GM18868 (cell line): ENCODE measurements around the gene NCKAP5.
"Not testable (repeated sequence)": the region's sequence is repeated elsewhere in the genome, so short reads cannot be mapped to it uniquely, and the experiment has no call there.

Experiments
- ATAC-seq: cut with Tn5 transposase; IDR thresholded peaks from one replicate; pipeline ENCODE4 v1.9.1; 2021; ENCODE audit warnings: mild to moderate bottlenecking, moderate library complexity; ENCODE audit not compliant: unreplicated experiment

Gene NCKAP5

GRCh38 chr2:133525090-133525489 is 43.2 kb downstream of the NCKAP5 start:
- ATAC-seq: no peak

- no peak for ATAC-seq
Measured at GRCh38 chr2:133523406-133523805, 44.9 kb downstream of the NCKAP5 start.

- ATAC-seq: no peak
Measured at GRCh38 chr2:133522204-133522603, 46.1 kb downstream of the NCKAP5 start.

GRCh38 chr2:133521146-133521745 is 47.0 kb downstream of the NCKAP5 start:
- no peak for ATAC-seq

DNA sequence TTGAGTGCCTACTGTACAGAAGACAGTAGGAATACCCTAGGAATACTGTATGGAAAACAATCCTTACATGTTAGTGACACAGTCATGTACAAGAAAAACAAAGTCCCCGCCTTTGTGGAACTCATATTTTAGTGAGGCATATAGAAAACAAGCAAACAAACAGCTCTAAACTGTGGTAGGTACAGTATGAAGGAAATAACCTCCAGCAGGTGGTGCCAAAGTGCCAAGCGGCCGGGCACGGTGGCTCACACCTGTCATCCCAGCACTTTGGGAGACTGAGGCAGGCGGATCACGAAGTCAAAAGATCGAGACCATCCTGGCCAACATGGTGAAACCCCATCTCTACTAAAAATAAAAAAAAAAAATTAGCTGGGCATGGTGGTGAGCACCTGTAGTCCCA is 48.6 kb downstream of the NCKAP5 start:
- not testable (repeated sequence) for ATAC-seq

DNA sequence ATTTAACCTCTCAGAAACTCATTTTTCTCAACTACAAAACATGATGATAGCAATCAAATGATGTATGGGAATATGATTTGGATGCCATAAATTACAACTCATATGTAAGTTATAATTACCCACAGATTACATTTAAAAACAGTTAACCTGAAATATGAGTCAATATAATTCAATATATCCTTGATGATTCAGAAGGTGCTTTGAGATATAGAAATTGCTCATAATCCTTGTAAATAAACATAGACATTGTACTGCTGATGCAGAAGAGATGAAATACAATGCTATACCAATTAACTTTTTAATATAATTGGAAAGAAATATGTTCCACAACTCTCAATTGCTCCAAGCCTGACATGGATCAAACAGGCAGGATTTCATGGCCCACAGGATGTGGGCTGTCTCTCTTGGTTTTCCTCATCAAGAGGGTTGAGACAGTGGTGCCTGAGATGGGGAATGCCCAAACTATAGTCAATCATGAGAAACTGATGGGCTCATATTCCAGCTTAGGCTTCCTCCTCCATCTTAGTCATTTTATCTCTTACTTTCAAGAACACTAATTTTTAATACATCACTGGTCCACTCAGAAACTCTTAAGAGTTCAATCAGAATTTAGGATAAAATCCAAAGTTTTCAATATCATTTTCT is 49.4 kb downstream of the NCKAP5 start:
- no peak for ATAC-seq

- ATAC-seq: no peak
Measured at GRCh38 chr2:133517876-133518275, 50.4 kb downstream of the NCKAP5 start.

- no peak for ATAC-seq
Measured at GRCh38 chr2:133516405-133517026, 51.7 kb downstream of the NCKAP5 start.

DNA sequence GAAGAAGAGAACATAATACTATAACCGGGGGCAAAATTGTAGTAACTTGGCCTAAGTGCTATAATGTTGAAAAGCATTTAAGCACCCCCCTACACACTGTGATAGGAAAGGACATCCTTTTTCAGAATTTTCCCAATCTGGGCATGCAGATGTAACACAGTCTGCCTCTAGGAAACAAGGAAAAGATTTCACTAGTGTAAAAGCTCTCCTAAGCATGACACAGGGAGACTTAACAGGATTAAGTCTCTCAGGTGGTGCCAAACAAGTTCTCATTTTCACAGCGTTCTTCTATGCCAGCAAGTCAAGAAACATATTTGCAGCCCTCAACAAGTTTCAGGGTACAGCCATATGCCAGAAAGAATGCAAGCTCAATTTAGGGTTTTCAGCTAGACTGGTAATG is 53.0 kb downstream of the NCKAP5 start:
- no peak for ATAC-seq

- no peak for ATAC-seq
Measured at GRCh38 chr2:133513893-133514292, 54.4 kb downstream of the NCKAP5 start.

DNA sequence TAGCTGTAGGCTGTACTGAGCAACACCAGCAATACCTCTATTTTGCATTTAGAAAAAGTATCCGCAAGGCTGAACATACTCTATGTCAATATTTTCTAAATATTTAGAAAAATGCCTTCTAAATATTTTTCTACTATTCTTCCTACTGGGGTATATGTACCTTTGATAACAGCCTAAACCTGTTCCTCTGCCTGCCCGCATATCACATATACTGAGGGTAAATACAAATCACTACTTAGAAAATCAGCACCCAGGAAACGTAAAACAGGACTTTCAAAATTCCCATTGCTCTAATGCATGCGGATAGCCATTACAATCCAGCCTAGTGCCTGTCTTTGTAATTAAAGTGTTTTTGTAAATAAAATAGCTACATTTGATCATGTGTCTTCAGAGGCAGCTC is 56.1 kb downstream of the NCKAP5 start:
- ATAC-seq: no peak

DNA sequence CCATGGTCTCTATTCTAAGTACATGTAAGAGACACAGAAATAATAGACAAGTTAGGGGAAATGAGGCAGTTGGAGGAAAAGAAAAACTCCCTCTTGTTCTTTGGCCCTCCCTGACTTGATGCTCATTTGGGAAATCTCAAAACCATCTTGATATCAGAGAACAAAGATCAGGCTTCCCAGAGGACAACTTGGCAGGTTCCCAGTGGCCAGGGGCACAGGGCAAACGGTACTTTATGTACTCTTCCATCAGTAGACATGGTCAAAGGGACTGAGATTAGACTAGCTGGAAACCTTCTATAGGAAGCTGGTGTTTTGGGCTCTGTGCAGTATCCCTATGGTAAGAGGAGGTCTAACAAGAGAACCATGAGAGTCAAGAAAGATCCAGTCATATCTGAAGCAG is 56.6 kb downstream of the NCKAP5 start:
- ATAC-seq: no peak

DNA sequence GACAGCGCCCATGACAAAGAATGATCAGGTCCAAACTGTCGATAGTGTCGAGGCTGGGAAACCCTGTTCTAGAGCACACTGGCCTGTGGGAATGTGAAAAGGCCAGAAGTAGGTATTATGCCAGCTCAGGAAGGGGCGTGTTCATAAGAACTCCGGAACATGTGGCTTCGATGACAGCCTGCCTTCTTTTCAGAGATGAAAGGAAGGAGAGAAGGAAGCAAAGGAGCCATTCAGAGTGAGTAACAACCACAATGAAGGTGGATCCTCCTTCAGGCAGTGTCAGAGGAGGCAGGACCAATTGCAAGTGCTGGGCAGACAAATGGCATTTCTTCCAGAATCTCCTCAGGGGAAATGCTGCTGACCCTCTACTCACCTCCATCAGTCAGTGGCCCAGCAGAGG is 58.5 kb downstream of the NCKAP5 start:
- no peak for ATAC-seq

DNA sequence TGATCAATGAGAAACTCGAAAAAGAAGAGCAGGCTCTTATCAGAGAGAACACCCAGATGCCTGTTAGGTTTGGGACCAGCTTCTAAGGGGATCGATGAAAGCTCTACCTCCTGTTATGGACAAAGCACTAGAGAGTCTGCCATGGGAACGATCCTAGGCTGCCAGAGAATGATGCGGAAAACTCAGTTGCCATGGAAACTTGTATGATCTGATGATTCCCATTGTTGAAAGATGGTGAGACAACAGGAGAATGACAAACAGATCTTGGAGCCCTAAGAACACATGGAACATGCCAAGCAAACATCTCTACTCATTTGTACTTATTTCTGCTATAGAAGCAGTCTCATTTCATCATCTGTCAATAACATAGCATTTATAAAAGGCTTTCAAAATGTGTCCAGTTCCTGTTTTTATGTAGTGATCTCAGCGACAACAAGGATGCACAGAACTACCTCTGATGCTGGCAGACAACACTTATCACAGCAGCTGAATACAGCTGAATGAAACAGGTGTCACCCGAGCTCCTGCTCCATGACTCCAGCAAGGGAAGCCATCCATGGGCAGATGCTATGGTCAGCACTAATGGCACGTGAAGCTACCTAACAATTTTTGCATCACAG is 59.6 kb downstream of the NCKAP5 start:
- no peak for ATAC-seq

DNA sequence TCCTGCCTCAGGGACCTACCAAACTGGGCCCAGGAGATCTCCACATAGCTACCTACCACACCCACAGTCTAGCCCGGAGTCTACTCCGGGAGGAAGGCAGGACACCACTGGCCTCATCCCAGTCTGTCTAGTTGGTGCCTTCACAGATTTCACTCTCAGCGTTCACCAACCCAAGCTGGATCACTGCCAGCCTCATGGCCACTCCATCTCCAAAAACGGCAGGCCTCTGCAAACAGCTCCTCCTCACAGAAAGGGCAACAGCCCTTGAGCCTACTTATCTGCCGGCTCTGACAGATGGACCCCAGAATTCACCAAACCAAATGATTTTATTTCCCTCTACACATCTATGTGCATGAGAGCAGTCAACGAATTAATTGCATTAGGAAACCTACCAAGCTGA is 61.3 kb downstream of the NCKAP5 start:
- no peak for ATAC-seq

DNA sequence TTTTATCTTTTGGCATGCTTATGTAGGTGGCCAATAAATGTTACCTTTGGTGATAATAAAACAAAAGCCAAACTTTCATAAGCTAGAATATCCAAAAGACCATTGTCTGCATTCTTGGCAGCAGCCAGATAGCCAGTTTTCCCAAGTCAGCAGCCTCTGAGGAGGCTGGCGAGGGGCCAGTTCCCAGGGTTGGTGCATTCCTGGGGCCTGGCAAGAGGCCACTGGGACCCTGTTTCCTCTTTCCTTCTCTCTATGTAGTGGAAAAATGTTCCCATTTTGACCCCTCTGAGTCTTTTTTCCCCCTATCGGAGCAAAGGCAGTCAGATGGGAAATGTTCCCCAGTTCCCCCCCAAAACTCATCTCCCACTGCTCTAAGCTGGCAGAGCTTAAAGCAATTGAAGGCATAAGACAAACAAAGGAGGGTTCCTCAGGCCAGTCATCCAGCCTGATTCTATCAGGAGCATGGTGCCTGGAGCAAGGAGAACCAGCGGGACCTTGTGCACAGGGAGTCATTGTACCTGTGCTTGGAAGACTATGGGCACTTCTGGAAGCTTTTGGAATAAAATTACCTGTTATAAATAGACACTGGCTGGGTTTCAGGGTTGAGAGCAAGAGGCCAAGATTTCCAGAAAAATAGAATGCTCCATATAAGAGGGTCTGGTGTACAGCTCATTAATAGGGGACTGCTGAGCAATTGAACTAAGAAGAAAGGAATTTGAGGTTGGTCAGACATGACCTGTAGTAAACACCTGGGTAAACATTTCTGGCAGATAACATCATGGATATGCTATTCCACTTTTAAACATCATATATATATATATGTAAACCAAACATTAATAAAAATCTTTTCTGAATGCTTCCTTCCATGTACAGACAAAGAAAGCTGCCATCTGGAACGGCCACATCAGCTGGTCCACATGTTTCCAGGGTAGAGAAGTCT is 63.4 kb downstream of the NCKAP5 start:
- no peak for ATAC-seq

GRCh38 chr2:133503927-133504326 is 64.3 kb downstream of the NCKAP5 start:
- no peak for ATAC-seq

- peak; percentile 58 for ATAC-seq
Measured at GRCh38 chr2:133503323-133503722, 64.9 kb downstream of the NCKAP5 start.

DNA sequence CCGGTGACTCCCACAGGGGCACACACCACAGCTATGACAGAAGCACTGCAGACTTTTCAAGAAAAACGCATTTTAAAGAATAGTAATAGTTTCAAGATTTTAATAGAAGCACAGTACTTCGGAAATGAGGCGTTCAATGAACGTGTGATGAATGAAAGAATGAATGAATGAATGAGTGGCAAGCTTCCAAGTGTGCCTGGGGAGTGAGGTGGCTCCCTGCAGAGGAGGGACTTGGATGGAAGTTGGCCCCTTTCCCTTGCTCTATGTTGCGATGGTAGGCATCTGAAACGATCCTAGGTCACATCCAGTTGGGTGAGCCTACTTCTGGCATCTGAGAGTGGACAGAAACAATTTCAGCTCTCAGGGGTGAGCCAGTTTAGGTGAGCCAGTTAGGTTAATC is 65.6 kb downstream of the NCKAP5 start:
- ATAC-seq: no peak

- no peak for ATAC-seq
Measured at GRCh38 chr2:133500917-133501316, 67.3 kb downstream of the NCKAP5 start.
